Stimulated activated CD4-positive, alpha-beta T cell treated with anti-CD3 and anti-CD28 coated beads, Interleukin-12 subunit alpha, Interleukin-12 subunit beta, amount 100 ng/mL, for 24 hours (primary cell): ENCODE measurements around the gene FBXL7.

Experiments used
- DNase-seq, 2 experiments: peaks; one replicate each; pipeline ENCODE4 v3.0.0-alpha.2; 2020; ENCODE audit warnings: low read depth in 2 of 2

FBXL7 gene

GRCh38 chr5:15539951-15540350, 40.0 kb downstream of the FBXL7 start:
- DNase-seq: no peak

- no peak for DNase-seq
Observed at GRCh38 chr5:15544039-15544438, 44.1 kb downstream of the FBXL7 start.

GRCh38 chr5:15545082-15545481, 45.1 kb downstream of the FBXL7 start:
- DNase-seq: no peak

GRCh38 chr5:15547261-15547839, 47.4 kb downstream of the FBXL7 start:
- no peak for DNase-seq

- DNase-seq: no peak
Observed at GRCh38 chr5:15549961-15550360, 50.0 kb downstream of the FBXL7 start.

GRCh38 chr5:15550502-15551112, 50.6 kb downstream of the FBXL7 start:
- no peak for DNase-seq

- DNase-seq: no peak
Observed at GRCh38 chr5:15551113-15551504, 51.1 kb downstream of the FBXL7 start.

- DNase-seq: no peak
Observed at GRCh38 chr5:15554542-15554941, 54.6 kb downstream of the FBXL7 start.

GRCh38 chr5:15555176-15555575, 55.2 kb downstream of the FBXL7 start:
- DNase-seq: no peak

- no peak for DNase-seq
Observed at GRCh38 chr5:15558240-15558639, 58.3 kb downstream of the FBXL7 start.

- DNase-seq: no peak
Observed at GRCh38 chr5:15558681-15559080, 58.7 kb downstream of the FBXL7 start.

- DNase-seq: no peak
Observed at GRCh38 chr5:15560421-15560820, 60.4 kb downstream of the FBXL7 start.

GRCh38 chr5:15564523-15564922, 64.5 kb downstream of the FBXL7 start:
- no peak for DNase-seq

GRCh38 chr5:15564957-15565356, 65.0 kb downstream of the FBXL7 start:
- no peak for DNase-seq

GRCh38 chr5:15566306-15566705, 66.3 kb downstream of the FBXL7 start:
- no peak for DNase-seq

- DNase-seq: no peak
Observed at GRCh38 chr5:15566789-15567188, 66.8 kb downstream of the FBXL7 start.

GRCh38 chr5:15570491-15570890, 70.5 kb downstream of the FBXL7 start:
- no peak for DNase-seq

- DNase-seq: no peak
Observed at GRCh38 chr5:15571081-15571480, 71.1 kb downstream of the FBXL7 start.

- DNase-seq: no peak
Observed at GRCh38 chr5:15571618-15572017, 71.6 kb downstream of the FBXL7 start.

- no peak for DNase-seq
Observed at GRCh38 chr5:15573590-15573989, 73.6 kb downstream of the FBXL7 start.

GRCh38 chr5:15574128-15574527, 74.1 kb downstream of the FBXL7 start:
- no peak for DNase-seq

GRCh38 chr5:15574806-15575325, 74.9 kb downstream of the FBXL7 start:
- DNase-seq: no peak

- DNase-seq: no peak
Observed at GRCh38 chr5:15575666-15576065, 75.7 kb downstream of the FBXL7 start.

- no peak for DNase-seq
Observed at GRCh38 chr5:15577132-15577531, 77.2 kb downstream of the FBXL7 start.
